ENCODE measurements around the gene OLFML2B.

Gene OLFML2B

DNA sequence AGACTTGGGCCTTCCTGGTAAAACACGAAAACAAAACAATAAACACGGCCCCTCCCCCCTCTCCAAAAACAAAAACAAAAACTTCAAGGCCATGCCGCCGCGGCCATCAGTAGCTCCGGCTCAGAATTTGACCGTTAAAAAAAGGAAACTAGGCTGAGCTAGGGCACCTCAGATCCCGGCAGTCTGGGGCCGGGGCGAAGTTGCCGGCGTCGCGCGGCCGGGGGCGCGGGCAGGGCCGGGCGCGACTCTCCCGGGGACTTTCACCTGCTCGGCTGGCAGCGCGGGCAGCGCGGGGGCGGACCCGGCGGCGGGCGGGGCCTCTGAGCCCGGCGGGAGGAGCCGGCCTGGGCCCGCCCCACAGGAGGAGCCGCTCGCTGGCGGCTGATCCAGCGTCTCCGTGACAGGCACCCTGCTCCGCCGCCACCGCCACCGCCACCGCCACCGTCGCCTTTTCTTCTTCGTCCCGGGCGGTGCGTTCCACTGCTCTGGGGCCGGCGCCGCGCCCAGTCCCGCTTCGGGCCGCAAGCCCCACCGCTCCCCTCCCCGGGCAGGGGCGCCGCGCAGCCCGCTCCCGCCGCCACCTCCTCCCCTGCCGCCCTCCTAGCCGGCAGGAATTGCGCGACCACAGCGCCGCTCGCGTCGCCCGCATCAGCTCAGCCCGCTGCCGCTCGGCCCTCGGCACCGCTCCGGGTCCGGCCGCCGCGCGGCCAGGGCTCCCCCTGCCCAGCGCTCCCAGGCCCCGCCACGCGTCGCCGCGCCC lies 45.8 kb upstream of the OLFML2B start, which contains the start of gene NOS1AP:
NOS1AP (plus strand) TSS at position 358 of the 760 bp plus-strand sequence. CDS start 487 bp downstream, outside the sequence.
- TF ChIP-seq, protein P1, sequence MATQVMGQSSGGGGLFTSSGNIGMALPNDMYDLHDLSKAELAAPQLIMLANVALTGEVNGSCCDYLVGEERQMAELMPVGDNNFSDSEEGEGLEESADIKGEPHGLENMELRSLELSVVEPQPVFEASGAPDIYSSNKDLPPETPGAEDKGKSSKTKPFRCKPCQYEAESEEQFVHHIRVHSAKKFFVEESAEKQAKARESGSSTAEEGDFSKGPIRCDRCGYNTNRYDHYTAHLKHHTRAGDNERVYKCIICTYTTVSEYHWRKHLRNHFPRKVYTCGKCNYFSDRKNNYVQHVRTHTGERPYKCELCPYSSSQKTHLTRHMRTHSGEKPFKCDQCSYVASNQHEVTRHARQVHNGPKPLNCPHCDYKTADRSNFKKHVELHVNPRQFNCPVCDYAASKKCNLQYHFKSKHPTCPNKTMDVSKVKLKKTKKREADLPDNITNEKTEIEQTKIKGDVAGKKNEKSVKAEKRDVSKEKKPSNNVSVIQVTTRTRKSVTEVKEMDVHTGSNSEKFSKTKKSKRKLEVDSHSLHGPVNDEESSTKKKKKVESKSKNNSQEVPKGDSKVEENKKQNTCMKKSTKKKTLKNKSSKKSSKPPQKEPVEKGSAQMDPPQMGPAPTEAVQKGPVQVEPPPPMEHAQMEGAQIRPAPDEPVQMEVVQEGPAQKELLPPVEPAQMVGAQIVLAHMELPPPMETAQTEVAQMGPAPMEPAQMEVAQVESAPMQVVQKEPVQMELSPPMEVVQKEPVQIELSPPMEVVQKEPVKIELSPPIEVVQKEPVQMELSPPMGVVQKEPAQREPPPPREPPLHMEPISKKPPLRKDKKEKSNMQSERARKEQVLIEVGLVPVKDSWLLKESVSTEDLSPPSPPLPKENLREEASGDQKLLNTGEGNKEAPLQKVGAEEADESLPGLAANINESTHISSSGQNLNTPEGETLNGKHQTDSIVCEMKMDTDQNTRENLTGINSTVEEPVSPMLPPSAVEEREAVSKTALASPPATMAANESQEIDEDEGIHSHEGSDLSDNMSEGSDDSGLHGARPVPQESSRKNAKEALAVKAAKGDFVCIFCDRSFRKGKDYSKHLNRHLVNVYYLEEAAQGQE (IDR thresholded peaks at IDR 0.05; ENCODE audit: insufficient read depth in 1 of 2, low read depth in 2 of 2, low read length in 2 of 2): no peak

DNA sequence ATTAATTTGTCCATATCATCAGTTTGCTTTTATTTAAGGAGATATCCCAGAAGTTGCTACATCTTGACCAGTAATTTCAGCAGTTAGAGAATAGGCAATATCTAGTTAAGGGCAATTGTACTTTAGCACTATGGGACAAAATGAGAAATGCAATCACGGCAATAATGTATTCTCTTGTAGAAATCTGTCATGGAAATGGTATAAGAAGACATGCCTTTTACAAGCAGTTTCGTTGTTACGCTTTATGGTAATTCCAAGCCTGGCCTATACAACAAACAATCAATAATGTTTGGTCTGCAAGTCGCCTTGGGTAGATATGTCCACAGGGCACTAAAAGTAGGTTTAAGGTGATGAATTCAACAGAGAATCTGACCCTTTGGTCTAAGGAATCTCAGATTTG lies 44.6 kb upstream of the OLFML2B start:
- TF ChIP-seq, protein P1 (IDR thresholded peaks at IDR 0.05; ENCODE audit: insufficient read depth in 1 of 2, low read depth in 2 of 2, low read length in 2 of 2): no peak
- TF ChIP-seq FOXP2 (optimal IDR thresholded peaks at IDR 0.05; ENCODE audit: borderline replicate concordance, extremely low read depth, extremely low read length, insufficient read depth): no peak
- TF ChIP-seq POLR2AphosphoS5 (IDR thresholded peaks at IDR 0.05; ENCODE audit: low read depth, low read length): no peak
- no peak for TF ChIP-seq TAF1 (IDR thresholded peaks at IDR 0.05; ENCODE audit: borderline replicate concordance, insufficient read depth, low read length)
- TF ChIP-seq SIN3A (IDR thresholded peaks at IDR 0.05; ENCODE audit: borderline replicate concordance, insufficient read depth, low read length): no peak

DNA sequence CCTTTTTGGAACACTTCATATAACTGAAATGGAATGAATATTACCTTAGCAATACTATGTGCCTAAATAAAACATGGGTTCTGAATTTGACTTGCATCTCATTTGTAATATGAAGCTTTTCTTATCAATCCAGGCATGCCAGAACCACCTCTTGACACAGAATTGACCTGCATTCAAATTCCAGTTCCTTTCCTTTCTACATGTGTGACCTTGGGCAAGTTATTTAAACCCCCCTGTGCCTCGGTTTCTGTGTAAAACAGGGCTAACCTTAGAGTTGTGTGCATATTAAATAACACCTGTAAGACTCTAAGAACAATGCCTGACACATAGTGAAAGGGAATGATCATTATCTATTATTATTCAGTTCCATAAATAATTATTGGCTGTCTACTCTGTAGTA lies 43.8 kb upstream of the OLFML2B start:
- TF ChIP-seq, protein P1 (IDR thresholded peaks at IDR 0.05; ENCODE audit: insufficient read depth in 1 of 2, low read depth in 2 of 2, low read length in 2 of 2): no peak
- TF ChIP-seq TAF1 (IDR thresholded peaks at IDR 0.05; ENCODE audit: borderline replicate concordance, insufficient read depth, low read length): no peak
- no peak for TF ChIP-seq FOXP2 (optimal IDR thresholded peaks at IDR 0.05; ENCODE audit: borderline replicate concordance, extremely low read depth, extremely low read length, insufficient read depth)
- no peak for TF ChIP-seq POLR2AphosphoS5 (IDR thresholded peaks at IDR 0.05; ENCODE audit: low read depth, low read length)
- no peak for TF ChIP-seq SIN3A (IDR thresholded peaks at IDR 0.05; ENCODE audit: borderline replicate concordance, insufficient read depth, low read length)

DNA sequence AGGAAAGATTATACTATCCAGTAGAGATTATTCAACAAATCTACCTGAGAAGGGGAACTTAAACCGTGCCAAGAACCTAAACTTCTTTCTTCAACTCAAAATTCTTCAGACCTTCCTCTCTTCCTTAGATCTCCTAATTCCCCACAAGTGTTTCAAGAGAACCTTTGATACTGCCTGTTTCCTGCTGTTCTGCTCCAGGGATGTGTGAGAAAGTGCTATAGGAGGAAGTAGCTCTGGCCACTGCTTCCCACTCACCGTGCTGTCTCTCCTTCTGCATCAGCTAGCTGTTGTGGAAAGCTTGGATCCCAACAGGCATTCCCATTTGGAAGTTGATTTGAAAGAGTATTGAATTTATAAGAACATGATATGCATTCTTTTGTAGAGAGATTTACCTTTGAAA lies 41.3 kb upstream of the OLFML2B start:
- TF ChIP-seq TAF1 (IDR thresholded peaks at IDR 0.05; ENCODE audit: borderline replicate concordance, insufficient read depth, low read length) (no peak), POLR2AphosphoS5 (IDR thresholded peaks at IDR 0.05; ENCODE audit: low read depth, low read length) (no peak), FOXP2 (optimal IDR thresholded peaks at IDR 0.05; ENCODE audit: borderline replicate concordance, extremely low read depth, extremely low read length, insufficient read depth) (no peak), SIN3A (IDR thresholded peaks at IDR 0.05; ENCODE audit: borderline replicate concordance, insufficient read depth, low read length) (no peak)
- TF ChIP-seq, protein P1 (IDR thresholded peaks at IDR 0.05; ENCODE audit: insufficient read depth in 1 of 2, low read depth in 2 of 2, low read length in 2 of 2): no peak
